GM12878 (cell line): ENCODE results near the gene ANO10. TPM values are rescaled to one million over a fixed set of nuclear protein-coding genes. Genes with fewer than 3 reads are reported as not detected.

Source experiments
- ATAC-seq: fragments of 200-7000 bp; cut with Tn5 transposase; 3 replicates; pipeline ENCODE4 v1.9.1; 2020; ENCODE audit warnings: mild to moderate bottlenecking, moderate library complexity
- BruUV-seq: library from RNA; stranded (reverse); fragments of 400-500 nt; replicated peaks from 2 replicates; lab custom pipeline; 2021; lab: Mats Ljungman, UMichigan
- CTCF ChIA-PET: fragments of 300-600 bp; sonication (Branson Sonifier 250); formaldehyde crosslinking; extraction: SDS; loops from one replicate; lab custom pipeline; 2021; ENCODE audit warnings: inconsistent platforms; lab: Yijun Ruan, JAX
- POLR2A ChIA-PET: fragments of 350-600 bp; formaldehyde crosslinking; extraction: SDS; loops from one replicate; lab custom pipeline; 2021; ENCODE audit warnings: inconsistent platforms; lab: Charles Lee
- RAD21 ChIA-PET: fragments of 300-600 bp; sonication (Branson Sonifier 250); formaldehyde crosslinking; loops from one replicate; lab custom pipeline; 2023; ENCODE audit warnings: antibody characterized with exemption; ENCODE audit not compliant: unreplicated experiment; lab: Charles Lee
- SMC1A ChIA-PET: fragments of 300-600 bp; sonication (Branson Sonifier 250); formaldehyde crosslinking; loops from one replicate; lab custom pipeline; 2023; ENCODE audit not compliant: unreplicated experiment, uncharacterized antibody; lab: Charles Lee
- DNase-seq: peaks from one replicate; pipeline ENCODE4 v3.0.0-alpha.2; 2011; ENCODE audit warnings: low read depth, low spot score
- FAIRE-seq: peaks from 3 replicates; lab custom pipeline; 2011; peaks lifted over from hg19 to GRCh38; lab: Jason Lieb, UNC
- H2AFZ ChIP-seq: 2 replicates; pipeline ENCODE4 v1.6.0; 2011; ENCODE audit warnings: low read depth, low read length, control low read depth; ENCODE audit not compliant: control insufficient read depth
- H3K27ac ChIP-seq: 2 replicates; pipeline ENCODE4 v1.5.1; 2011; ENCODE audit warnings: control low read depth; ENCODE audit not compliant: control insufficient read depth, insufficient read depth
- H3K27me3 ChIP-seq, 2 experiments: replicated peaks in 1 of 2; 2 replicates each; pipeline versions ENCODE4 v1.6.0 to v1.6.1; 2011; ENCODE audit warnings: low read length in 1 of 2; ENCODE audit not compliant: control insufficient read depth in 2 of 2, insufficient read depth in 2 of 2
- H3K36me3 ChIP-seq, 2 experiments: 2 replicates each; pipeline ENCODE4 v1.5.1; 2011; ENCODE audit warnings: low read length in 1 of 2; ENCODE audit not compliant: control insufficient read depth in 2 of 2, insufficient read depth in 2 of 2
- H3K4me1 ChIP-seq: 2 replicates; pipeline ENCODE4 v1.6.1; 2011; ENCODE audit warnings: mild to moderate bottlenecking, low read length, moderate library complexity, mixed read lengths; ENCODE audit not compliant: control insufficient read depth, insufficient read depth
- H3K4me2 ChIP-seq: 2 replicates; pipeline ENCODE4 v1.6.0; 2011; ENCODE audit warnings: control low read depth; ENCODE audit not compliant: control insufficient read depth, insufficient read depth
- H3K4me3 ChIP-seq: fragments of 200-600 bp; sonication (generic); 2 replicates; pipeline ENCODE4 v1.5.1; 2016
- H3K79me2 ChIP-seq: 2 replicates; pipeline ENCODE4 v1.6.0; 2011; ENCODE audit warnings: low read length; ENCODE audit not compliant: control insufficient read depth, insufficient read depth
- H3K9ac ChIP-seq: 2 replicates; pipeline ENCODE4 v1.8.0; 2011; ENCODE audit warnings: low read length, control low read depth, mixed read lengths; ENCODE audit not compliant: control insufficient read depth, insufficient read depth
- H3K9me3 ChIP-seq: replicated peaks from 3 replicates; pipeline ENCODE4 v1.5.1; 2011; ENCODE audit warnings: mild to moderate bottlenecking, low read length; ENCODE audit not compliant: control insufficient read depth, insufficient read depth
- H4K20me1 ChIP-seq: 2 replicates; pipeline ENCODE4 v1.6.0; 2011; ENCODE audit not compliant: control insufficient read depth, insufficient read depth
- CTCF ChIP-seq, 3 experiments: IDR thresholded peaks in 2 of 3; conservative IDR thresholded peaks in 1 of 3; 2 replicates each; pipeline ENCODE4 v1.5.1; 2011; ENCODE audit warnings: low read depth in 3 of 3, low read length in 3 of 3, mild to moderate bottlenecking in 3 of 3, control low read depth in 2 of 3, moderate library complexity in 2 of 3, inconsistent platforms in 1 of 3, mixed read lengths in 1 of 3; ENCODE audit not compliant: control insufficient read depth in 2 of 3, insufficient read depth in 1 of 3; ENCODE audit errors: extremely low read depth in 1 of 3
- E4F1 ChIP-seq: fragments of 450-650 bp; IDR thresholded peaks from 2 replicates; pipeline ENCODE4 v1.6.1; 2018; ENCODE audit warnings: borderline replicate concordance, mild to moderate bottlenecking; ENCODE audit not compliant: partially characterized antibody
- JUND ChIP-seq: IDR thresholded peaks from 2 replicates; pipeline ENCODE4 v1.6.1; 2012; ENCODE audit warnings: low read depth, mild to moderate bottlenecking, low read length, improper control_type of control experiment, moderate library complexity
- MYB ChIP-seq: fragments of 150-350 bp; IDR thresholded peaks from 2 replicates; pipeline ENCODE4 v1.6.1; 2014; ENCODE audit warnings: mild to moderate bottlenecking, low read depth, low read length, borderline replicate concordance
- MYC ChIP-seq: IDR thresholded peaks from 2 replicates; pipeline ENCODE4 v1.6.1; 2011; ENCODE audit warnings: mild to moderate bottlenecking, low read length, moderate library complexity, inconsistent platforms; ENCODE audit not compliant: insufficient read depth, insufficient replicate concordance, insufficient read length, severe bottlenecking
- PRDM15 ChIP-seq: fragments of 450-650 bp; formaldehyde crosslinking; IDR thresholded peaks from 2 replicates; pipeline ENCODE4 v1.4.0; 2020; ENCODE audit warnings: mild to moderate bottlenecking, moderate library complexity
- REST ChIP-seq: IDR thresholded peaks from 2 replicates; pipeline ENCODE4 v1.6.1; 2012; ENCODE audit warnings: mild to moderate bottlenecking, low read depth, low read length
- RUNX3 ChIP-seq: IDR thresholded peaks from 2 replicates; pipeline ENCODE4 v1.6.1; 2012; ENCODE audit warnings: low read length, inconsistent platforms
- SPI1 ChIP-seq: IDR thresholded peaks from 2 replicates; pipeline ENCODE4 v1.6.1; 2011; ENCODE audit warnings: low read depth, mild to moderate bottlenecking, low read length, moderate library complexity, borderline replicate concordance; ENCODE audit not compliant: insufficient read depth
- YBX1 ChIP-seq: fragments of 450-650 bp; IDR thresholded peaks from 2 replicates; pipeline ENCODE4 v1.6.1; 2016; ENCODE audit warnings: antibody characterized with exemption
- WGBS: methylation state at CpG from one replicate; pipeline ENCODE4 v1.1.6; 2016; ENCODE audit warnings: low lambda C conversion rate; ENCODE audit not compliant: insufficient replicate concordance, insufficient coverage; ENCODE audit errors: missing lambda C conversion rate; 5-methylcytosine and 5-hydroxymethylcytosine counted together
- in situ Hi-C: fragments of 300-500 bp; cut with MboI; formaldehyde crosslinking; loops from 9 replicates; pipeline ENCODE4 v1.14.3; 2018; ENCODE audit warnings: mixed read lengths
- intact Hi-C: fragments of 100-400 bp; cut with micrococcal nuclease; formaldehyde crosslinking; loops from one replicate; pipeline ENCODE4 v1.14.2; 2022; ENCODE audit not compliant: unreplicated experiment
- polyA plus RNA-seq, 11 experiments: library from polyadenylated mRNA; depleted of rRNA in 4 of 11; unstranded in 6 of 11; stranded (reverse) in 5 of 11; fragments of >200 nt; fragmentation: Nextera tagmentation in 4 of 11; fragmentation: Illumina TruSeq in 1 of 11; extraction: Ambion mirVana in 4 of 11; extraction: Trizol in 1 of 11; gene quantifications; 1 replicate in 1 of 11; 2 replicates in 10 of 11; pipeline versions ENCODE4 v1.2.1 to v1.2.3, GENCODE V29; 2011 to 2016; ENCODE audit warnings: inconsistent platforms in 2 of 11, missing spikeins in 2 of 11, low read depth in 1 of 11
- total RNA-seq, 4 experiments: library from RNA; depleted of rRNA in 3 of 4; stranded (reverse); fragments of >200 nt in 3 of 4; fragmentation: Illumina TruSeq in 1 of 4; extraction: Trizol in 1 of 4; gene quantifications; 2 replicates each; pipeline versions ENCODE4 v1.2.1 to v1.2.3, GENCODE V29; 2013 to 2021

ANO10 gene
- total and polyA plus RNA-seq, 10 of the 15 experiments (the other 5 are each of a cell fraction or from before 2014, with no cell fraction given): 0.29 to 21.9 (median 1.6) TPM

GRCh38 chr3:43434431-43434830 is 187.4 kb downstream of the ANO10 start:
- ChIA-PET SMC1A (no interaction called here), CTCF (no interaction called here), RAD21 (no interaction called here), POLR2A (no interaction called here)
- DNase-seq (no peak), ATAC-seq (no peak), FAIRE-seq (no peak)
- WGBS: 42% methylated on average over 2 of the region's 2 CpGs
- Histone ChIP-seq H3K9me3 (no peaks in the 10 kb centered on the region), H3K4me1 (no peaks in the 10 kb centered on the region), H3K36me3 (no peaks in the 10 kb centered on the region), H3K4me2 (no peak overlapping the region), H3K27ac (no peak overlapping the region), H4K20me1 (no peaks in the 10 kb centered on the region), H3K79me2 (no peaks in the 10 kb centered on the region), H3K4me3 (no peak overlapping the region), H2AFZ (no peak overlapping the region), H3K9ac (no peak overlapping the region), H3K27me3 (no peaks in the 10 kb centered on the region)
- intact Hi-C loops (no loop called here), in situ Hi-C loops (no loop called here)
- no TSS peak for BruUV-seq
- TF ChIP-seq CTCF (IDR thresholded peaks at IDR 0.05 in 2 of 3, conservative IDR thresholded peaks at IDR 0.05 in 1 of 3; ENCODE audit: control insufficient read depth in 2 of 3, extremely low read depth in 1 of 3, insufficient read depth in 1 of 3, low read depth in 3 of 3, low read length in 3 of 3) (no peak), E4F1 (no peak), YBX1 (no peak), SPI1 (no peak), JUND (no peak), RUNX3 (no peak), REST (no peak), PRDM15 (CRISPR knock-in tag) (no peak), MYB (no peak), MYC (no peak)
